CD8-positive, alpha-beta memory T cell (primary cell): ENCODE measurements around the gene TSPAN10. TPM values are rescaled to one million over a fixed set of nuclear protein-coding genes. Genes with fewer than 3 reads are reported as not detected.

Experiments
- CTCF ChIA-PET: fragments of 350-600 bp; sonication (Branson Sonifier 250); formaldehyde crosslinking; loops from one replicate; lab custom pipeline; 2021; ENCODE audit warnings: antibody characterized with exemption; lab: Charles Lee
- POLR2A ChIA-PET: fragments of 350-600 bp; sonication (Branson Sonifier 250); formaldehyde crosslinking; loops from one replicate; lab custom pipeline; 2021; ENCODE audit warnings: antibody characterized with exemption; lab: Charles Lee
- DNase-seq, 5 donors: peaks; one replicate each; pipeline versions ENCODE4 v3.0.0 to v3.0.0-alpha.2; 2020 to 2022; ENCODE audit warnings: mixed read lengths in 1 of 5
- H3K27ac ChIP-seq: one replicate; pipeline ENCODE4 v1.7.0; 2013; ENCODE audit warnings: low read depth, mild to moderate bottlenecking, low read length, moderate library complexity
- H3K27me3 ChIP-seq: 2 replicates; pipeline ENCODE4 v1.7.0; 2013; ENCODE audit warnings: low read length, mild to moderate bottlenecking; ENCODE audit not compliant: insufficient read depth, poor library complexity, severe bottlenecking
- H3K36me3 ChIP-seq: 2 replicates; pipeline ENCODE4 v1.7.0; 2013; ENCODE audit warnings: mild to moderate bottlenecking, low read length, moderate library complexity; ENCODE audit not compliant: insufficient read depth
- H3K4me1 ChIP-seq: 2 replicates; pipeline ENCODE4 v1.7.0; 2013; ENCODE audit warnings: mild to moderate bottlenecking, low read length, moderate library complexity; ENCODE audit not compliant: insufficient read depth
- H3K4me3 ChIP-seq: 2 replicates; pipeline ENCODE4 v1.7.0; 2013; ENCODE audit warnings: mild to moderate bottlenecking, low read length
- H3K9me3 ChIP-seq: 2 replicates; pipeline ENCODE4 v1.7.0; 2013; ENCODE audit warnings: mild to moderate bottlenecking, low read length
- H3K27ac Mint-ChIP-seq, 8 donors: one replicate each; pipeline ENCODE4 v1.8.0; 2020 to 2021; ENCODE audit warnings: mixed read lengths in 8 of 8, mild to moderate bottlenecking in 6 of 8, inconsistent platforms in 3 of 8, moderate library complexity in 3 of 8
- H3K27me3 Mint-ChIP-seq, 2 donors: one replicate each; pipeline ENCODE4 v1.8.0; 2020 to 2021; ENCODE audit warnings: mixed read lengths in 2 of 2, mild to moderate bottlenecking in 1 of 2, moderate library complexity in 1 of 2
- H3K36me3 Mint-ChIP-seq, 3 donors: one replicate each; pipeline ENCODE4 v1.8.0; 2020 to 2021; ENCODE audit warnings: mixed read lengths in 3 of 3, inconsistent platforms in 1 of 3, mild to moderate bottlenecking in 1 of 3
- H3K4me1 Mint-ChIP-seq, 3 donors: one replicate each; pipeline ENCODE4 v1.8.0; 2020 to 2021; ENCODE audit warnings: mixed read lengths in 3 of 3, inconsistent platforms in 1 of 3, mild to moderate bottlenecking in 1 of 3
- H3K4me3 Mint-ChIP-seq, 7 donors: one replicate each; pipeline ENCODE4 v1.8.0; 2020 to 2021; ENCODE audit warnings: mixed read lengths in 7 of 7, mild to moderate bottlenecking in 6 of 7, moderate library complexity in 4 of 7, inconsistent platforms in 2 of 7
- H3K9me3 Mint-ChIP-seq, 5 donors: one replicate each; pipeline ENCODE4 v1.8.0; 2020 to 2022; ENCODE audit warnings: mixed read lengths in 5 of 5, mild to moderate bottlenecking in 3 of 5, moderate library complexity in 2 of 5, inconsistent platforms in 1 of 5
- polyA plus RNA-seq: library from polyadenylated mRNA; unstranded; fragments of 300-500 nt; fragmentation: Illumina TruSeq; gene quantifications from one replicate; pipeline ENCODE4 v1.2.3, GENCODE V29; 2021
- total RNA-seq, 2 experiments: library from RNA; stranded (reverse); gene quantifications; one replicate each; pipeline ENCODE4 v1.2.3, GENCODE V29; 2021

The TSPAN10 gene
- total and polyA plus RNA-seq, 3 experiments from 2014 or later: 0.31 to 0.49 (median 0.31) TPM

DNA sequence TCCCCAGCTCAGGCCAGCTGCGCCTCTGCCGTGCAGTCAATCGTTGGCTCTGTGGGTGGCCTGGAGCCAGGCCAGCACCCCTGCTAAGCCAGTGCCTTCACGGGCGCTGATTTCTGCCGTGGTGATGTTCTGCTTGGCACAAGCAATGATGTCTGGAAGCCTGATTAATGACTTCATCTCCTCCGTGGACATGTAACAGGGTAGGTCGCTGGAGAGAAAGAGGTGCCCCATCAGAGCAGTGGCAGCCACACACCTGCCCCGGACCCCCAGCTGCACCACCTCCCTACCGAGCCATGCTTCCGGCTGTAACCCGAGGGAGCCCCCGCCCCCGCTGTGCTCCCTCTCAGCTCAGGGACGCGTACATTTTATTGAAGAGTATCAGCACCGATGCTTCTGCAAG, 44.7 kb downstream of the TSPAN10 start:
- DNase-seq: no peak
- POLR2A ChIA-PET: interaction anchor here (3.9 kb wide), 1 partner anchor 21 kb away, joined by 38 read pairs; the partner anchor contains the start of gene MRPL12
- Histone ChIP-seq H3K27me3 (no peaks in the 10 kb centered on the region), H3K4me1 (peaks cover 28% of the 10 kb centered on the region), H3K36me3 (peaks cover 7% of the 10 kb centered on the region), H3K27ac (no peak overlapping the region), H3K4me3 (no peak overlapping the region), H3K9me3 (no peaks in the 10 kb centered on the region)
- Mint-ChIP-seq H3K27ac (peak overlapping the region in 4 of 8 donors; percentile 12 to 83 (median 70)), H3K27me3 (peaks cover 0 to 3% of the 10 kb centered on the region in 2 donors), H3K4me1 (peaks cover 25 to 38% (median 28%) of the 10 kb centered on the region in 3 donors), H3K9me3 (no peaks in the 10 kb centered on the region), H3K36me3 (peaks cover 0 to 36% (median 4%) of the 10 kb centered on the region in 3 donors), H3K4me3 (peak overlapping the region in 3 of 7 donors; percentile 20 to 37 (median 37))
- CTCF ChIA-PET: no interaction called here

DNA sequence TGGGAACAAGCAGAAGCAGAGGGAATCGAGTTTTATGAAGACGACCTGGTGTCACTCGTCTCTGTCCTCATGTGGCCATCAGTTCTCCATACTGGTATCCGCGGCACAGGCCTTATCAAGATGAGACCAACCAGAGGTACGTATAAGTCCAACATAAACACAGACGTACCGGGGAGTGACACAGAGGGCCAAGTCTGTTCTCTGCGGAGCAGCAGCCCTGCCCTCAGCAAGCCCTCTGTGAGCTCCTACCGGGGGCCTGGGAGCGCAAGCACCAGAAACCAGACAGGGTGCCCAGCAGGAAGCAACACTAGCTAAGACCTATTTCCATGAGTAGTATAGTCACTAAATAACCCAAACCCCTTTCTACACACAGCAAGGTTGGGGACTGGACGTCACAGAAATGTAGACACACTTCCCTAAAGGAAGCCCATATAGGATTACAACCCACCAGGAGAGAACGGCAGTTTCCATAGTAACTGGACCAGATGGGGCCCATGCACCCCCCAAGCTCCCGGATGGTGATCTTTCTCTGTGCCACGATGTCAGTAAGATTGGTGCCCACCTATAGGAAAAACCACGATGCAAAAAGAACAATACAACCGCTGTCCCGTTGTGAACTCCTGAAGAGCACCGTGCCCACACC, 45.7 kb downstream of the TSPAN10 start:
- Mint-ChIP-seq H3K4me1 (peaks cover 25 to 44% (median 28%) of the 10 kb centered on the region in 3 donors), H3K9me3 (no peaks in the 10 kb centered on the region), H3K4me3 (peak overlapping the region; percentile 92 to 99 (median 97)), H3K27me3 (peaks cover 0 to 3% of the 10 kb centered on the region in 2 donors), H3K27ac (peak overlapping the region; percentile 17 to 86 (median 76)), H3K36me3 (peaks cover 0 to 46% (median 4%) of the 10 kb centered on the region in 3 donors)
- Histone ChIP-seq H3K27me3 (no peaks in the 10 kb centered on the region), H3K4me3 (peak overlapping the region; percentile 95), H3K9me3 (no peaks in the 10 kb centered on the region), H3K4me1 (peaks cover 28% of the 10 kb centered on the region), H3K27ac (peak overlapping the region; percentile 58), H3K36me3 (peaks cover 18% of the 10 kb centered on the region)
- ChIA-PET CTCF (interaction anchor here (1.7 kb wide), 1 partner anchor 11 kb away, joined by 4 read pairs; no protein-coding TSS in a partner anchor), POLR2A (interaction anchor here (0.5 to 3.9 kb wide), 9 partner anchors 8 to 1845 kb away, joined by 3 to 38 read pairs (median 4); partner anchors contain the start of genes MRPL12 and SLC25A10)
- no peak for DNase-seq

DNA sequence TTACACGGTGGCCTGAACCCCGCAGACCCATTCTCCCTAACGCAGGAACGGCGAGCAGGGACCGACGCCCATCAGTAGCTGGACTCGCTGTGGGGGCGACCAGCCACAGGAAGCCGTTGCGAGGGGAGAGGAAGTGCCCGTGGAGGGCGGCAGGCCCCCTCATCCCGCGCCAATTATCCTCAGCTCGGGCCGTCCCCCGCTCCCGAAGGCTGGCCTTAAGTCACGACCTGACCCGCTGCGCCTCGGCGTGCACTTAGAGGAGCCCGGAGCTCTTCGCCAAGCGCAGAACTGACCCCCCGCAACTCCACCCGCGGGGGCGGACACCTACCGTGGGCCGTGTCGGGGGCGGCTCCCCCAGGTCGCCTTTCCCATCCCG, 46.2 kb downstream of the TSPAN10 start:
- H3K27me3 ChIP-seq: no peaks in the 10 kb centered on the region
- H3K4me1 ChIP-seq: peaks cover 28% of the 10 kb centered on the region
- POLR2A ChIA-PET: interaction anchor here (0.5 to 3.9 kb wide), 17 partner anchors 8 to 1845 kb away, joined by 3 to 38 read pairs (median 4); partner anchors contain the start of genes CCDC137, FN3KRP, MCRIP1 and MRPL12
- Mint-ChIP-seq H3K27me3 (peaks cover 0 to 3% of the 10 kb centered on the region in 2 donors), H3K4me1 (peaks cover 25 to 44% (median 28%) of the 10 kb centered on the region in 3 donors), H3K36me3 (peaks cover 0 to 49% (median 4%) of the 10 kb centered on the region in 3 donors), H3K27ac (peak overlapping the region in 7 of 8 donors; percentile 63 to 99 (median 80)), H3K4me3 (peak overlapping the region; percentile 92 to 99 (median 97)), H3K9me3 (no peaks in the 10 kb centered on the region)
- peaks cover 18% of the 10 kb centered on the region for H3K36me3 ChIP-seq
- no peak for DNase-seq
- H3K9me3 ChIP-seq: no peaks in the 10 kb centered on the region
- H3K27ac ChIP-seq: peak overlapping the region; percentile 58
- peak overlapping the region; percentile 95 for H3K4me3 ChIP-seq
- CTCF ChIA-PET: interaction anchor here (1.0 to 2.9 kb wide), 3 partner anchors 10 to 171 kb away, joined by 3 to 12 read pairs (median 4); partner anchors contain the start of gene MRPL12

- ChIA-PET CTCF (interaction anchor here (0.7 to 2.9 kb wide), 4 partner anchors 10 to 171 kb away, joined by 3 to 12 read pairs (median 4); partner anchors contain the start of gene MRPL12), POLR2A (interaction anchor here (0.5 to 3.9 kb wide), 21 partner anchors 9 to 1846 kb away, joined by 3 to 38 read pairs (median 4); partner anchors contain the start of genes CCDC137, FN3KRP, MCRIP1 and MRPL12)
- Histone ChIP-seq H3K27me3 (no peaks in the 10 kb centered on the region), H3K36me3 (peaks cover 24% of the 10 kb centered on the region), H3K4me1 (peaks cover 28% of the 10 kb centered on the region), H3K4me3 (peak within 1 kb of the TSS; percentile 95), H3K27ac (peak within 1 kb of the TSS; percentile 79), H3K9me3 (no peaks in the 10 kb centered on the region)
- H3K4me3 Mint-ChIP-seq: peak within 1 kb of the TSS; percentile 92 to 99 (median 97)
- peak within 1 kb of the TSS; percentile 83 to 99 (median 94) for H3K27ac Mint-ChIP-seq
- H3K4me1 Mint-ChIP-seq: peaks cover 27 to 44% (median 28%) of the 10 kb centered on the region in 3 donors
- peaks cover 0 to 54% (median 5%) of the 10 kb centered on the region in 3 donors for H3K36me3 Mint-ChIP-seq
- peaks cover 0 to 3% of the 10 kb centered on the region in 2 donors for H3K27me3 Mint-ChIP-seq
- DNase-seq: peak; percentile 96 to 98 (median 98)
- no peaks in the 10 kb centered on the region for H3K9me3 Mint-ChIP-seq
Observed at GRCh38 chr17:81683584-81684441, 46.8 kb downstream of the TSPAN10 start, which contains the start of the genes ARL16 and HGS. Gene ARL16 (minus strand): TSS chr17:81683797. CDS start chr17:81683753, 44 bp downstream. Gene HGS (plus strand): TSS chr17:81684011. CDS start chr17:81684067, 56 bp downstream.

- Histone ChIP-seq H3K4me3 (peak overlapping the region; percentile 95), H3K27me3 (no peaks in the 10 kb centered on the region), H3K27ac (peak overlapping the region; percentile 79), H3K4me1 (peaks cover 28% of the 10 kb centered on the region), H3K36me3 (peaks cover 24% of the 10 kb centered on the region), H3K9me3 (no peaks in the 10 kb centered on the region)
- H3K4me3 Mint-ChIP-seq: peak overlapping the region; percentile 80 to 90 (median 83)
- peaks cover 27 to 49% (median 28%) of the 10 kb centered on the region in 3 donors for H3K4me1 Mint-ChIP-seq
- peaks cover 0 to 59% (median 7%) of the 10 kb centered on the region in 3 donors for H3K36me3 Mint-ChIP-seq
- H3K27ac Mint-ChIP-seq: peak overlapping the region; percentile 60 to 90 (median 78)
- ChIA-PET POLR2A (interaction anchor here (0.6 to 3.9 kb wide), 10 partner anchors 16 to 389 kb away, joined by 3 to 38 read pairs (median 5); partner anchors contain the start of genes MCRIP1, MRPL12, P4HB and SLC25A10), CTCF (interaction anchor here (0.7 to 2.9 kb wide), 2 partner anchors 17 to 19 kb away, joined by 3 to 12 read pairs; partner anchors contain the start of gene MRPL12)
- DNase-seq: no peak
- H3K27me3 Mint-ChIP-seq: peaks cover 0 to 3% of the 10 kb centered on the region in 2 donors
- H3K9me3 Mint-ChIP-seq: no peaks in the 10 kb centered on the region
Observed at GRCh38 chr17:81684442-81684911, 47.5 kb downstream of the TSPAN10 start.

GRCh38 chr17:81685108-81685507, 48.1 kb downstream of the TSPAN10 start:
- ChIA-PET POLR2A (interaction anchor here (0.6 to 3.9 kb wide), 3 partner anchors 17 to 26 kb away, joined by 5 to 38 read pairs (median 5); partner anchors contain the start of gene MRPL12), CTCF (interaction anchor here (2.9 kb wide), 1 partner anchor 18 kb away, joined by 12 read pairs; the partner anchor contains the start of gene MRPL12)
- H3K4me1 Mint-ChIP-seq: peaks cover 27 to 49% (median 28%) of the 10 kb centered on the region in 3 donors
- H3K27ac Mint-ChIP-seq: peak overlapping the region in 6 of 8 donors; percentile 24 to 88 (median 68)
- H3K9me3 ChIP-seq: no peaks in the 10 kb centered on the region
- H3K36me3 ChIP-seq: peaks cover 24% of the 10 kb centered on the region
- H3K4me3 ChIP-seq: peak overlapping the region; percentile 95
- H3K9me3 Mint-ChIP-seq: no peaks in the 10 kb centered on the region
- DNase-seq: no peak
- peaks cover 0 to 61% (median 10%) of the 10 kb centered on the region in 3 donors for H3K36me3 Mint-ChIP-seq
- peak overlapping the region; percentile 79 for H3K27ac ChIP-seq
- H3K27me3 Mint-ChIP-seq: peaks cover 0 to 3% of the 10 kb centered on the region in 2 donors
- H3K27me3 ChIP-seq: no peaks in the 10 kb centered on the region
- peak overlapping the region; percentile 80 to 90 (median 83) for H3K4me3 Mint-ChIP-seq
- peaks cover 28% of the 10 kb centered on the region for H3K4me1 ChIP-seq

DNA sequence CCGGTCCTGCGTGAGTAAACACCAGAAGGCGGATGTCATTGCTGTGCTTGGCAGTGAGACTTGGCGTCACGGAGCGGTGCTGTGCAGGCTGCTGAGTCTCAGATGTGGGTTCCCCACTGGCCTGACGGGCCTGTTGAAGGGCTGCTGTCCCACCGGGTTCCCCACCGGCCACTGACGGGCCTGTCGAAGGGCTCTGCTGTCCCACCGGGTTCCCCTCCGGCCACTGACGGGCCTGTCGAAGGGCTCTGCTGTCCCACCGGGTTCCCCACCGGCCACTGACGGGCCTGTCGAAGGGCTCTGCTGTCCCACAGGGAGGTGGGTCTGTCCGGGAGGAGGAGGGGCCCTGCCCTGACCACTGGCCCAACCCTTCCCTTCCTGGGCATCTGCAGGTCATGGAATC, 49.6 kb downstream of the TSPAN10 start:
- DNase-seq: no peak
- H3K27ac ChIP-seq: no peak overlapping the region
- Mint-ChIP-seq H3K9me3 (no peaks in the 10 kb centered on the region), H3K27ac (peak overlapping the region in 1 of 8 donors; percentile 37), H3K4me3 (no peak overlapping the region), H3K36me3 (peaks cover 0 to 67% (median 10%) of the 10 kb centered on the region in 3 donors), H3K27me3 (peaks cover 0 to 3% of the 10 kb centered on the region in 2 donors), H3K4me1 (peaks cover 28 to 49% (median 28%) of the 10 kb centered on the region in 3 donors)
- ChIA-PET POLR2A (no interaction called here), CTCF (no interaction called here)
- peaks cover 28% of the 10 kb centered on the region for H3K4me1 ChIP-seq
- H3K36me3 ChIP-seq: peaks cover 25% of the 10 kb centered on the region
- H3K4me3 ChIP-seq: no peak overlapping the region
- H3K9me3 ChIP-seq: no peaks in the 10 kb centered on the region
- H3K27me3 ChIP-seq: no peaks in the 10 kb centered on the region
